Measurements from ENCODE around the gene NEUROD1.
"Not testable (repeated sequence)": the region's sequence is repeated elsewhere in the genome, so short reads cannot be mapped to it uniquely, and the experiment has no call there.

Gene NEUROD1

DNA sequence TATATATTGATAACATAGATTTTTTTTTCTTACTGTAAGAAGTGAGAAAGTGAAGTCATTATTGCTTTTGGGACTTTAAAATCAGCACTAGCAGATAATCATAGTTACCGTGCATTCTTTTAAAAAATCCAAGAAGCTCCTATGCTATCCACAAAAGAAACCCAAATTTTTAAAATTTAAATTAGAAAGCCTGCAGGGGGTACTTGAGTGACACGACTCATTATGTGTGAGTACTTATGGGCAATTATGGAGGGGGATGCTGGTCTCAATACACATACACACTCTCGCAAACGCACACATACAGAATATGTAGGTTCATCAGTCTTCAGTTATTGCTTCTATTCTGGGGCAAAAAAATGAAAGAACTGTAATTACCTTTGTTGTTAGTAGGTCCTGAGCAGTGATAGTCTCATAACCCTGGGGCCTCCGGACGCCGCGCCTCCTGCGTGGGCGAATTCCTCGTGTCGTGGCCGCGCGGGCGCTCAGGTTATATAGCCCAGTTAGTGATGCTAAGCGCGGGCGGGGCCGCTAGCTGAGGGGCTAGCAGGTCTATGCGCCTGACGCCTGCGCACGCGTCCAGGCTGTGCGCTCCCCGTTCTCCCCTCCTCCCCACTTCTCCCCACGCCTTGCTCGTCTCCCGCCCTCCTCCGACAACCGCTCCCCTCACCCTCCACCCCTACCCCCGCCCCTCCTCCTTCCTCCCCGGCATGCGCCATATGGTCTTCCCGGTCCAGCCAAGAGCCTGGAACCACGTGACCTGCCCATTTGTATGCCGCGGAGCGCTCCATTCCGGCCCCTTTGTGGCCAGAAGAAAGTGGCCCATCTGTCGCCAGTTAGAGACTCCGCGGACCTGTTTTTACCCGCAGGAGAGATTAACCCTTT, at the start of gene NEUROD1:
Gene NEUROD1 (minus strand): TSS at position 463 of the 882 bp plus-strand sequence. CDS start 1,657 bp downstream, outside the sequence.
- H3K27ac ChIP-seq = no peak within 1 kb of the TSS
- no peak for TF ChIP-seq CTCF (conservative IDR thresholded peaks at IDR 0.05)

DNA sequence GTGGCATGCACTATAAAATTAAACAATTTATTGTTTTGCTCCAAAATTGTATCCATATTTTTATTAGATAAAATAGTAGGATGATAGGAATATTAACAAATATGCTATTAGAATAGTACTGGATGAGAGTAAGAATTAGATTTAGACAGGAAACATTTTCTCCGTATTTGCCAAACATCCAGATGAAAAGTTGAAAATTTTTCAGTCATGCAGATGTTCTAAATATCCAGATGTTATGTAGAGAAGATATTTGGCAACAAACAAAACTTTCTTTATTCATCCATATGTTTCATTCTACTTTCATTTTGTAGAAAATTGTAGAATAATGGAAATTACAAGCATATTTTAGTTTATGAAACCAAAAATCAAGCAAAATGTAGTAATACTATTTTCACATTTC, 45.2 kb upstream of the NEUROD1 start:
- no peak for TF ChIP-seq CTCF (conservative IDR thresholded peaks at IDR 0.05)
- H3K27ac ChIP-seq = no peak overlapping the region

GRCh38 chr2:181724662-181725061, 44.3 kb upstream of the NEUROD1 start:
- H3K27ac ChIP-seq = no peak overlapping the region
- TF ChIP-seq CTCF (conservative IDR thresholded peaks at IDR 0.05) = no peak

DNA sequence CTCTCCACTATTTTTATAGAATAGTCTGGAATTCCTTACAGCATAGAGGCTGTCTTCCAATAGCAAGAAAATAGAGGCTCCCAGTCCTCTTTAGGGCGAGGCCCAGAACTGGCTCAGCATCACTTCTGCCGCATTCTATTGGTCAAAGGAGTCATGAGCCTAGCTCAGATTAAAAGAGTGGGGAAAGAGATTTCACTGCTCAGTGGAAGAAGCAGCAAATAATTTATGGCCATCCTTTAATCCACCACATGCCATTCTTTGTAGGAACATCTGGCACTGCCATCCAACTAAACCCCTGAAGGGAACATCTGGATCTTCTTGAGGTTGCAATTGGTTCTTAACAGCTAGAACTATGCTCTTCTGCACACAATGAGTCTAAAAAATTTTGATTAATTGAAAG, 43.4 kb upstream of the NEUROD1 start:
- no peak for TF ChIP-seq CTCF (conservative IDR thresholded peaks at IDR 0.05)
- H3K27ac ChIP-seq = no peak overlapping the region

- H3K27ac ChIP-seq = no peak overlapping the region
- TF ChIP-seq CTCF (conservative IDR thresholded peaks at IDR 0.05) = peak; percentile 72
These were observed 34.8 kb upstream of the NEUROD1 start for GRCh38 chr2:181715033-181715630.

DNA sequence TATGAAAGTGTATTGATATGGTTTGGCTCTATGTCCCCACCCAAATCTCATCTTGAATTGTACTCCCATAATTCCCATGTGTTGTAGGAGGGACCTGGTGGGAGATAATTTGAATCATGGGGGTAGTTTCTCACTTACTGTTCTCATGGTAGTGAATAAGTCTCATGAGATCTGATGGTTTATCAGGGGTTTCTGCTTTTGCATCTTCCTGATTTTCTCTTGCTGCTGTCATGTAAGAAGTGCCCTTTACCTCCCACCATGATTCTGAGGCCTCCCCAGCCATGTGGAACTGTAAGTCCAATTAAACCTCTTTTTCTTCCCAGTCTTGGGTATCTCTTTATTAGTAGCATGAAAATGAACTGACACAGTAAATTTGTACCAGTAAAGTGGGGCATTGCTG, 30.7 kb upstream of the NEUROD1 start:
- not testable (repeated sequence) for H3K27ac ChIP-seq

DNA sequence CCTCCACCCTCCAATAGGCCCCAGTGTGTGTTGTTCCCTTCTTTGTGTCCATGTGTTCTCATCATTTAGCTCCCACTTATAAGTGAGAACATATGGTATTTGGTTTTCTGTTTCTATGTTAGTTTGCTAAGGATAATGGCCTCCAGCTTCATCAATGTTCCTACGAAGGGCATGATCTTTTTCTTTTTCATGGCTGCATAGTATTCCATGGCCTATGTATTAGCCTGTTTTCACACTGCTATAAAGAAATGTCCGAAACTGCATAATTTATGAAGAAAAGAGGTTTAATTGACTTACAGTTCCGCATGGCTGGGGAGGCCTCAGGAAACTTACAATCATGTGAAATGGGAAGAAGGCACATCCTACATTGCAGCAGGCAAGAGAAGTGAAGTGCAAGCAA, 22.2 kb upstream of the NEUROD1 start:
- not testable (repeated sequence) for H3K27ac ChIP-seq

DNA sequence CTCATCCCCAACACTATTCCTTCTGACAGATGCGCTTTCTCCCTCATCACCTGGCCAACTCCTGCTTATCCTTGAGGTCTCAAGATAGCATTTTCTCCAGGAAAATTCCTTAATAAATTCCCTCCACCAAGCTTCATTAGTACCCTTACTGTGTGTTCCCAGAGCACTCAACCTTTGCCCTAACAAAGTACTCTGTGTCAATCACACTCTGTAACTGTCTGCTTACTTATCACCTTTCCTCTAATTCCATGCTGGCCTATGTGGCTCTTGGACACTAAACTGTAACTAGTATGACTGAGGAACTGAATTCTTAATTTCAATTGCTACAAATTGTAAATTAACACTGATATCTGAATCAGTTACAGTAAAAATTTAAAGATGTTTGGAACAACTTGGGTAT, 17.9 kb upstream of the NEUROD1 start:
- TF ChIP-seq CTCF (conservative IDR thresholded peaks at IDR 0.05) = no peak
- no peak overlapping the region for H3K27ac ChIP-seq
